ENCODE results near the gene FABP3.

FABP3 gene

DNA sequence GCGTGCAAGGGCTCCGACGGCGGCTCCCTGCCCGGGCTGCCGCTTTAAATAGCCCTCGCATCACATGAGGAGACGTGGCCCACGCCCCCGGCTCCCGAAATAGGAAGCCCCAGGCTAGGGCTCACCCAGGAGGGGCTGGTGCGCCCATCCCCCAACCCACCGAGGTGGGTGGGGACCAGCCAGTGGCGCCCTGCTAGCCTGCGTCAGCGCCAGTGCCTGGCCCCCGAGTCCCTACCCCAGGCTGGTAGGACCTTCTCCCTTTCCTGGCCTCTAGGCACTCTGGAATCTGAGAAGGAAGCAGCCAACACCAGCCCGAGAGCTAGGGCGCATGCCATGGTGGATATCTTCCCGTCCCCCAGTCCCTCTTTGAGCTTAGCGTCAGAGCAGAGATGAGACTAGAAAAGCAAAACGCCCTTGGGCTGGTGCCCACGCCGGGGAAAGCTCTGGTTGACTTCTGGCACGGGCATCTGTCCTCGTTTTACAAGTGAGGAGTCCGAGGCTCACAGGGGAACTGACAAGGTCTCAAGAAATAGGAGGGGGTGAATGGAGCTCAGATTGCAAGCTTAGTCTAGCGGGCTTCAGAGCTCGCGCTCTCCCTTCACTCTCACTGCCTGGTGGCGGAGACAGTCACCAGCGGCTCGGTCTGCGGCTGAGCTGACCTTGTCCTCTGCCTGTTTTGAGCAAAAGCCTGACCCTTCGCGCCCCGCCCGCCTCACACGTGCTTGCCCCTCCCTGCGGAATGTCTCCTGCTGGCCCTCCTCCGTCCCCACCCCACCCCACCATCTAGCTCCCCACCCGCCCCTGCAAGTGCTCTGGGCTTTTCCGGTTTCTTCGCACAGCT, at the start of gene FABP3:
TSS of gene FABP3 (minus strand) at position 21 of the 841 bp plus-strand sequence. CDS start 62 bp downstream, outside the sequence.
- in situ Hi-C loops (cut with MboI; ENCODE audit: low sequenced_read_pairs), result no loop called here

DNA sequence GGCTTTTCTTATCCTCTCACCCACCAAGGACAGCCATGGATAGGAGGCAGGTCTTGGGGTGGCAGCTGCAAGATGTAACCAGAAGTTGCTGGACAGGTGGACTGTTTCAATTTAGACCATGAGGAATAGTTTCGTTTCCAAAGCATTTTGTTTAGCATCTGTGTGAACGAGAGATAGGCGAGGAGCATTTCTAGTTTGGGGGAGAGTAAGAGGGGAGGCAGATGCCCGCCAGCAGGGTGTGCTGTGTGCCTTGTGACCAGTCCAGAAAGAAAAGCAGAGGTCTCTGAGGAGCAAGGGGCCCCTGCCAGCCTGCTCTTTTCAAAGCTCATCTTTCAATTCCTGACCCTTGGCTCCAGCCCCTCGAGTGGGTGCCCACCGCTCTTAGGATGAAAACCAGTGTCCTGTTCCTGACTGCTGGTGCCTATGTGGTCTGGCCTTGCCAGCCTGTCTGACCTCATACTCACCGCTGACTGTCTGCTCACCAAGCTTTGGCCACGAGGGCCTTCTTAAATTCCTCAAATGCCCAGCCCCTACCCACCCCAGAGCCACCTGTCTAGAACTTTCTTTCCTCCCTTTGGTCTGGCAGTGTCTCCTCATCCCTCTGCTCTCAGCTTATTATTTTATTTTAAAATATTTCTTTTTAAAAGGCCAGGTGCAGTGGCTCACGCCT, 48.6 kb upstream of the FABP3 start:
- in situ Hi-C loops (cut with MboI; ENCODE audit: low sequenced_read_pairs), result no loop called here

DNA sequence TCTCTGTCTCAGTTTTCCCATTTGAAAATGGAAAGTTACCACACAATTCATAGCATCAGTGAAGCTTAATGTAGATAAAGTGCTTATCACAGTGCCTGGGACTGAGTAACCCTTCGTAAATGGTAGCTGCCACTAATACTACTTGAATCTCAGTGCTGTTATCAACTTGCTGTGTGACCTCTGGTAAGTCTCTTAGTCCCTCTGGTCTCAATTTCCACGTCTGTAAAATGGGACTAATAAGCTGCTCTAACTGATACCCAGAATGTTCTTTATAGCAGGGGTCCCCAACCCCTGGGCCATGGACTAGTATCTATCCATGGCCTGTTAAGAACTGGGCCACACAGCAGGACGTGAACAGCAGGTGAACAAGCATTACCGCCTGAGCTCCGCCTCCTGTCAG, 47.8 kb upstream of the FABP3 start:
- in situ Hi-C loops (cut with MboI; ENCODE audit: low sequenced_read_pairs), result no loop called here

DNA sequence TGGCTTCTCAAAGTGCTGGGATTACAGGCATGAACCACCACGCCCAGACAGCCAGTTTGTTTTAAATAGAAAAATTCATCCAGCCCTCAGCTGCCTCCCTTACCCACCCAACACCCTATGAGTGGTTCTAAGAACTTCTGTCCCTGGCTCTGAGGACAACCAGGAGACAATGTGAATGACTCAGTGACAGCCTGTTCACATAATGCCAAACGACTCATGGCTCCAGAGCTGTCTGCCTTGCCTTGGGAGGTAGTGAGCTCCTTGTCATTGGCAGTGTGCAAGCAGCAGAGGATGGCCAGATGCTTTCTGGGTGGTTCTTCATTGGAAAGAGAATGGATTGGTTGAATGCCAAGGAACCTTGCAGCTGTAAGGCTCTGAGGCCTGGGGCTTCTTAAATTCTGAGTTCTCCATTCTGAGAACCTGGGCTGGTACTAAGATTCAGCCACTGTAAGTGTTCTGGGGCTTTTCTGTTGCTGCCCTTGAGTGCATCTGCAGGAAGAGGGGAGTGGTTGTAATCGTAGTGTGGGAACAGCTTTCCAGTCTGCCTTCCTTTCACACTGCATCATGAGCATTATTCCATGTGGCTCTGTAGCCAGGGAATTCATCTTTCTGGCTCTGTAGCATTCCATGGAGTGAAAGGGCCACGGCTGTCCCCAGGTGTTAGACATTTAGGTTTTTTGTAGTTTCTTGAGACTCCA, 45.9 kb upstream of the FABP3 start:
- in situ Hi-C loops (cut with MboI; ENCODE audit: low sequenced_read_pairs), result no loop called here

DNA sequence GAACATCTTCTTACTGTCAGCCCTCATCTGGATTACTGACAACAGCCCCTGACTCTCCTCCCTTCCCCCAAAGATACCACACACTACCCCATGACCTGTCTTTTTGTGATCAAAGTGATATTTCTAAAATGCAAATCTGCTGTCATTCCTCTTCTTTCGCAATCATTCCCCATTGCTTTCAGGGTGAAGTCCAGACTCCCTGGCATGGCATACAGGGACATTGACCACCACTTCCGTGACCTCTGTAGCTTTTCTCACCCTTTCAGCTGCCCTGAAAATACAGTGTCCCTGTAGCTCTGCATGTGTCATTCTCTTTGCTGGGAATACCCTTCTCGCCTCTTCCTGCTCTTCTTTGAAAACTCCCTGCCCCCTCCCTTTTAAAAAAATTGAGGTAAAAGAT, 44.3 kb upstream of the FABP3 start:
- in situ Hi-C loops (cut with MboI; ENCODE audit: low sequenced_read_pairs), result no loop called here

DNA sequence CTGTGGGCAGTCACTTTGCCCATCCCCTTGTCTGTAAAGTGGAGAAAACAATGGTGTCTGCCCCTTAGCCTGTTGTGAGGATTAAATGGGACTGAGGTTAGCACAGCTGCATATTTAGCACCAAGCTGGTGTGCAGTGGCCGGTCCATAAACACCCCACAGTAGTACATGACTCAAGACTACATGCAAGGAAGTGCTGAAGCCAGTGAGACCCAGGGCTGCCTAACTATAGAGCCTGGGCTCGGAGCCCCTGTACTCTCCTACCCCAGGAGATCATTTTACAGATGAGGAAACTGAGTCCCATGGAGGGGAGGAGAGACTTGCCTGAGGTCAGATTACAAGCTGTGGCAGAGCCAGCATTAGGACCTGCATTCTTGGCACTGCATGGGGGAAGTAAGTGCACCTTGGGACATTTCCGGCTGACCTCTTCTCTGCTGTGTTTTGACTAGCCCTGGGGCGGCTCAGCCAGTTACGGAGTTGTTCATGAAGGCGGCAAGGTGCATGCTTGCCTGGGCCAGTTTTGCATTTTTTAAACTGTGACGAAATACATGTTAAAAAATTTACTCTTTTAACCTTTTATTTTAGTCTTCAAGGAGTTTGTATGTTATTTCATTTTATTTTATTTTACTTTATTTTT, 43.3 kb upstream of the FABP3 start:
- in situ Hi-C loops (cut with MboI; ENCODE audit: low sequenced_read_pairs), result no loop called here

DNA sequence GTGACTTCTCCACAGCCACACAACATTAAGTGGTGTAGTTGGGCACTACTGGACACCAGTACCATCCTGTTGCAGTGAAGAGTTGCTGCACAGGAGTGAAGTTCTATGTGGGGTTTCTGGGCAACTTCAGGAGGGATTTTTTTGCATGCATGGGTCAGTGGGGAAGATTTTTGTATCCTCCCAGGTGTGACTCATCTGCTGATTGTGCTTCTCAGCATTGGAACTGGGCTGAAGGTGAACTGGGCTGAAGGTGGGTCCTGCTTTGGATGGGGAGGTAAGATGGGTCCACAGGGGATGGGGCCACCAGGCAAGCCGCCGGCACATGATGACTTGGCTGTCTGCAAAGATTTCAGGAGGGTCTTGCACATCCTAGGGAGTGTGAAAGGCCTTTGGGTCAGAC, 42.8 kb upstream of the FABP3 start:
- in situ Hi-C loops (cut with MboI; ENCODE audit: low sequenced_read_pairs), result no loop called here

DNA sequence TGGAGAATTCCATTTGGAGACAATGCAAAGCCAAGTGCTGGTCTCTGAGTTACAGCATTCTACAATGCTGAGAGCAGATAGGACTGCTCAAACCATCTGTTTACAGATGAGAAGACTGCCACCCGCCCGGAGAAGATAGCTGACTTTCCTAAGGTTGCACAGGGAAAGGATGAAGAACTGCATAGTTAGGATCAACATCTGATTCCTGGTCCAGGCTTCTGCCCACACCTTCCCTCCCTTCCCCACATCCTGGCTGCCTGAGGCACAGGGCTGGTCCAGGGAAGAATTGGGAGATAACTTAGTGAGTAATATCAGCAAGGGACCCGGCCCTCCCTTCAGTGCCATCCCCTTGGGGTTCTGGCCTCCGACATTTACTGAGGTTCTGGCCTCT, 42.1 kb upstream of the FABP3 start:
- in situ Hi-C loops (cut with MboI; ENCODE audit: low sequenced_read_pairs), result no loop called here

DNA sequence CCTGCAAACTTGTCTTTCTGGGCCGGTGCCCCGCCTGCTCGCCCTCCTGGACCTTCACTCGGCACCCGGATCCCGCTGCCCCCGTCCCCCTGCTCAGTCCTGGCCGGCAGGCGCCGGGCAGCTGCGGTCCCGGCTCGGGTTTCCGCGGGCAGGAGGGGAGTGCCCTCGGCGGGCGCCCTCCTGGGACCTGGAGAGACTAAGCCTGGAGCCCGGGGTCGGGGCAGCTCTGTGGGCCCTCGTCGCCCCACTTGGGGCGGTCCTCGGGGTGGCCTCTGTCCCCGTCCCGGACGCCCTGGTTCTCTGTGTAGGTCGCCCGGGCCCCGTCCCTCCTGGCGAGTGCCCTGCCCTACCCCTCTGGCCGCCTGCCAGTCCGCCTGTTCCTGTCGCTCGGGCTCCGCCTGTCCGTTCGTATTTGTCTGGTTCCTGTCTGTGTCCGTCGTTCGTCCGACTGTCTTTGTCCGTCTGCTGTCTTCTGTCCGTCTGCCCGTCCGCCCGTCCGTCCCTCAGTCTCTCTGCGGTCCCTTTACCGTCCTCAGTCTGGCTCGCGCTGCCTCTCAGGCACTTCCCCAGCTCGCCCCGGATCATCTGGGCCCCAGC, 40.6 kb upstream of the FABP3 start:
- in situ Hi-C loops (cut with MboI; ENCODE audit: low sequenced_read_pairs), result no loop called here

DNA sequence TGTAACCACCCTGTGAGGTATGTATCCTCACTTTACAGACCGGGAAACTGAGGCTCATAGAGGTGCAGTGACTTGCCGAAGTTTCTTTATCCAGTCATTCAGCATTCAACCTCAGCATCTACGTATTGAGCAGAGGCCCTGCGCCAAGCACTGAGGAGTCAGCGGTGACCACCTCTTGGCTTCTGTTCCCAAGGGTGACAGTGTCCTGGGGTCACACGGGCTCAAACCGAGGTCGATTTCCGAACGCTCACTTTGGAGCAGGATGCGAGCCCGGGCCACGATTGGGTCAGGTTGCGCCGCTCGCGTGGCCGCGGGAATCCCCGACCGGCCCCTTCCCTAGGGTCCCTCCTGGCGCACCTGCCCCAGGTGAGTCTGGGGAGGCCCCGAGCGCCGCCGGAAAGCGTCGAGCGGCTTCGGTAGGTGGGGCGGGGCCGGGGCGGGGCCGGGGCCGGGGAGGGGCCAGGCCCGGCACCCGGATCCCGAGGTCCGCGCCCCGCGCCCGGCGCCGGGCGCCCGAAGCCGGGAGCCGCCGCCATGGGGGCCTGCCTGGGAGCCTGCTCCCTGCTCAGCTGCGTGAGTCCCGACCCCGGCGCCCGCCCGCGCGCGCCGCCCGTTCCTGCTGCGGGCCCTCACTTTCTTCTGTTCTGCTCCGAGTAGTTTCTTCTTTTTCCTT, 40.0 kb upstream of the FABP3 start, which contains the start of gene SERINC2:
TSS of gene SERINC2 (plus strand) at position 482 of the 673 bp plus-strand sequence. CDS start at position 535, 53 bp downstream.
- in situ Hi-C loops (cut with MboI; ENCODE audit: low sequenced_read_pairs), result no loop called here

DNA sequence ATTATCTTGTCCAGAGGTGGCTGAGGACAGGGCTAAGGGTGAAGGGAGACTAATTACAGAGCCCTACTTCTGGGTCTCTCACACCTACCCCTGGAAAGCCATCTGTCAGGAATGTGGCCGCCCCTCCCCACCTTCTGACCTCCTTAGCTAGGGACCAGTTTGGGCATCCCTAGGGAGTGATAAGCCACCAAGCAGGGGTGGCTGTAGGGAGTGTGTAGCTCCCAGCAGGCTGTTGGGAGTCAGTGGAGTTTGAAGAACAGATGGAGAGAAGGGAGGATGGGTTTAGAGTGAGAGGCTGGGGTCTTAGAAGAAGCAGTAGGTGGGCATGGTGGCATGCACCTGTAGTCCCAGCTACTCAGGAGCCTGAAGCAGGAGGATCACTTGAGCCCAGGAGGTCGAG, 39.3 kb upstream of the FABP3 start:
- in situ Hi-C loops (cut with MboI; ENCODE audit: low sequenced_read_pairs), result no loop called here

DNA sequence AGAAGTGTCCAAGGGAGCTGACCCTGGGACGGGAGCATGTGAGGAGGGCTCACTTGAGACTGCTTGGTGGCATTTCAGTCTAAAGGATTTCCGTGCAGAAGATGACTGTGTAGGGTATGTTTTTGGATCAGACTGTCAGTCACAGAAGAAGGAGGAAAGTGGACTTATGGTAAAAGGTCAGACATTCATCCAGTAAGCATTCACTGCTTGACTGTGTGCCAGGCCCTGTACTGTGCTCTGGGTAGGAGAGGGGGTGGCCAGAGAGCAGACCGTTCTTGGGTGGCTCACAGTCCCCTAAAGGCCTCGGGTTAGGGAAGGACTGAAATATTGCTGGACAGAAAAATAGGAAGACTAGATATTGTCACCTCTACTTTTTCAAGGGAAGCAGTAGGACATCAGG, 38.0 kb upstream of the FABP3 start:
- in situ Hi-C loops (cut with MboI; ENCODE audit: low sequenced_read_pairs), result no loop called here

DNA sequence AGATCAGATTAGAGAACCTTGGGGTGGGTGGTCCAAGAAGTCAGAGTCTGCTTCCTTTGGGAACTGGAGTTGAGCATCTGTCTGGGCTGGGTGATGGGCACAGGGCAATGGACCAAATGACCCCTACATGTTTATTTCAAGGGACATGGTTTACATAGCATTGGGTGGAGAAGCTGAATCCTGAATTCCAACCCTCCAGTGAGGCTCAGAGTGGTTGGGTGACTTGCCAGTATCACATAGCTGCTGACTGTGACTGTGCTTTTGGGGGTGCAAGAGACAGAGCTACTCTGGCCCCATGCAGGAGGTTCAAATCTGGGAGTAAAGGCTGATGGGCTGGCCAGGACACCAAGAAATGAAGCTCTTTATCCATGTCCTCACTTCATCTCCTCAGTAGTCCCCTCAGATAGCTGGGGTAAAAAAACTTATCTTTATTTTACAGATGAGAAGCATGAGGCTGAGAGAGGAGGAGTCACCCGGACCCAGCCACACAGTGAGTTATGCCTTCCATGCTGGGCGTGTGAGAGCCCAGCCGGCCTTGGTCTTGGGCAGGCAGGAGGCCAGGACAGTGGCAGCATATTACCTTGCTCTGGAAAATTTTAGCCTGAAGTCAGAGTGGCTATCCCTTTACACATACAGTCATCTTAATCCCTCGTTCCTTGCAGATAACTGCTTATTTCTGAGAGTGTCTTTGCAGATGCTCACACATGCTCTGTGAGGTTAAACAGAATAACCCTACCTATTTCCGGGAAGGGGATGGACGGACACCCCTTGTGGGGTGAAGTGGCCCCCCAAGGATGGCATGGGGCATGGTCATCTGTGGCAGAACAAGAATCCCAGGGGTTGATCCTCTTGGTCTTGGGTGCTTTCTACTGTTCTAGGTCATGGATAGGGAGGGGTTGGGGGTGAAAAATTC, 37.3 kb upstream of the FABP3 start:
- in situ Hi-C loops (cut with MboI; ENCODE audit: low sequenced_read_pairs), result no loop called here

DNA sequence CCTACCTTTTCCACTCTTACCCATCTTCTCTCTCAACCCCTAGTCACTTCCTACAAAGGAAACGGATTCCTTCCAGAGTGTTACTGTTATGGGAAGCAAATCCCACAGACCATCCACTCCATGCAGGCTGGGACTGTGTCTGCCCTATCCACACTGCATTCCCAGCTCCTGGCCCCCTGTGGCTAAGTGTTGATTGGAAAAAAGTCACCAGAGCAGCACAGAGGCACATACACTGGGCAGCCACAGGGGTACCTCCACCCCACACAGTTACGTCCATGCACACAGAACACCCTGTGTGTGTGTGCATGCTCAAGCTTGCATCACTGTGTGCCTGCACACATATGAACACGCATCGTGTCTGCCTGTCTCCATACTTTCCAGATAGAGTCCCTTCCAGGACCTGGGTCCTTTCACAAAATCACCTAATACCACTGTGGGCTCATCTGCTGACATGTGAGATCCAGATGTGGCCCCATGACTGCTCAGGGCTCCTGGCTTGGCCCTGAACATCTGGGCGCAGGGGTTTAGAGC, 36.0 kb upstream of the FABP3 start:
- in situ Hi-C loops (cut with MboI; ENCODE audit: low sequenced_read_pairs), result no loop called here

DNA sequence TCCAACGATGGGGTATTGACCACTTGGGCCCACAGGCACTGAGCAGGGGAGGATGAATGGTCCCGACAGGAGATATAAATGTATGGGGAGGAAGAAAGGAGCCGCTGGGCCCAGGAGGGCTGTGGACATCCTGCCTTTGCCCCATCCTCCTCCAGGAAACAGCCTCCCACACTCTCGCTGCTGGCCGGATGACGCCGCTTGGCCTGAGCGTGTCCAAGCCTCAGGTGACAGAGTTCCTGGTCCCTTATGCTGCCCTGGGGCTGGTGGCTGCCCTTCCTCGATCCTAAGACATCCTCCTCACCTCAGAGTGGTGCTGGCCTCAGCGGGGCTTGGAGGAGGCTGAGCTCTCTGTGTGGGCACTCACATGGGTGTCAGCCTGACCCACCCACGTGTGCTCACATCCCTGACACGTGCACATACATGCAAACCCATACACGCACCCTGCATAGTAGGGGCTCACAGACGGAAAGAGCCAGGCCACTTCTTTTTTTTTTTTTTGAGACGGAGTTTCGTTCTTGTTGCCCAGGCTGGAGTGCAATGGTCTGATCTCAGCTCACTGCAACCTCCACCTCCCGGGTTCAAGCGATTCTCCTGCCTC, 34.3 kb upstream of the FABP3 start:
- in situ Hi-C loops (cut with MboI; ENCODE audit: low sequenced_read_pairs), result no loop called here

DNA sequence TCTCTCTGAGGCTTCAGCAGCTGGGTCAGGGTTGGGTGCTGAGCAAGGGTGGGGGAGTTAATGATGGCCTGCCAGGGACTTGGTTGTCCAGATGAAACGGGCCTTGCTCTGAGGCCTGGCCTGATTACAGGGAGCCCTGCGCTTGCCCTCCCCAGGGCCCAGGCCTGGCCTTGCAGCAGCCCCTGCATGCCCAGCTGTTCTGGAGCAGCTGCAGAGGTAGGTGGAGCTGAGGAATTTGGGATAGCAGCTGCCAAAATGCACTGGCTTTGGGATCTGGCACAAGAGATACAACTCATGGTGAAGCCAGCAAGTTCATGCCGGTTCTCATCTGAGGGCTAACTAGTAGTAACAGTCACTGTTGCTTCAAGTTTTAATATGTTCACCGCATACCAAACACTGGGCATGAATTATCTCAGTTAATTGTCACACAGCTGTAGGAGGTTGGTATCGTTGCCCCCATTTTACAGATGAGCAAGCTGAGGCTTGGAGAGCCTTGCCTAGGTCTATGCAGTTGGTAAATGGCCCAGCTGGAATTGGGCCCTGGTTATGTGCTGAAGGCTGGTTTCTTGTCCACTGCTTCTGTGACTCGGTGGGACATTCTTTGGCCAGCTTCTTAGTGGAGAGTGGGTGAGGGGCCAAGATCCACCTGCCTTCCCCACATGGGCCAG, 32.8 kb upstream of the FABP3 start:
- in situ Hi-C loops (cut with MboI; ENCODE audit: low sequenced_read_pairs), result no loop called here

DNA sequence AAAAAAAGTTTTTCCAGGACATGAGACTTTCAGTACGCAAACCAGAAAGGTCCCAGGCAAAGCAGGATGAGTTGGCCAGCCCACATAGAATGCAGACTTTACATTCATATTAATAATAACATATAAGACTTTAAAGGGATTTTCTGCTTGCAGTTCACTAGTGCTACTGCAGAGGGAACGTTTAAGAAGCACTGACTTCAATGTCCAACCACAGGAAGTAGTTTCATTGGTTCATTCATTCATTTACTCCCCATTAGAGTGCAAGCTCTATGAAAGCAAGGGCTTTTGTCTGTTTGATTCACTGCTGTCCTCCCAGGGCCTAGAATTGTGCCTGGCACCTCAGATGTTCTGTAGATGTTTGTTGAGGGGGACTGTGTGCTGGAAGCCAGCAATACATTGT, 28.4 kb upstream of the FABP3 start:
- in situ Hi-C loops (cut with MboI; ENCODE audit: low sequenced_read_pairs), result no loop called here

DNA sequence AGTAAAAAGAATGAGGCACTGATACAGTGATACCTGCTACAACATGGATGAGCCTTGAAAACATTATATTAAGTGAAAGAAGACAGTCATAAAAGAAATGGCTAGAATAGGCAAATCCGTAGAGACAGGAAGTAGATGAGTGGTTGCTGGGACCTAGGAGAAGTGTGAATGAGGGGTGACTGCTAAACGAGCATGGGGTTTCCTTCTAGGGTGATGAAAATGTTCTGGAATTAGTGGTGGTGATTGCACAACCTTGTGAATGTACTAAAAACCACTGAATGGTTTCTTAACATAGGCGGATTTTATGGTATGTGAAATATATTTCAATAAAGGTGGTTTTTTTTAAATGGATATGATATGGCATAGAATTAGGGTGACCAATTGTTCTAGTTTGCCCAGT, 27.5 kb upstream of the FABP3 start:
- in situ Hi-C loops (cut with MboI; ENCODE audit: low sequenced_read_pairs), result no loop called here
